H1 (cell line): ENCODE measurements around the gene ARHGEF19. TPM values are rescaled to one million over a fixed set of nuclear protein-coding genes. Genes with fewer than 3 reads are reported as not detected.

Source experiments
- CTCF ChIA-PET: fragments of 300-600 bp; sonication (Branson Sonifier 250); formaldehyde crosslinking; loops from one replicate; lab custom pipeline; 2021; ENCODE audit not compliant: partially characterized antibody; lab: Charles Lee
- POLR2A ChIA-PET: fragments of 300-600 bp; sonication (Branson Sonifier 250); formaldehyde crosslinking; loops from one replicate; lab custom pipeline; 2021; ENCODE audit warnings: inconsistent platforms; ENCODE audit not compliant: partially characterized antibody; lab: Charles Lee
- DNase-seq, 2 experiments: peaks; one replicate each; pipeline versions ENCODE4 v3.0.0 to v3.0.0-alpha.2; 2010 to 2022; ENCODE audit warnings: low spot score in 2 of 2, low read depth in 1 of 2, mixed read lengths in 1 of 2
- FAIRE-seq: peaks from 2 replicates; lab custom pipeline; 2011; peaks lifted over from hg19 to GRCh38; lab: Jason Lieb, UNC
- H2AFZ ChIP-seq: 2 replicates; pipeline ENCODE4 v1.8.1; 2012; ENCODE audit warnings: low read length, inconsistent platforms
- H2AK5ac ChIP-seq: 2 replicates; pipeline ENCODE4 v1.6.1; 2013; ENCODE audit warnings: low read depth, low read length
- H2BK120ac ChIP-seq: replicated peaks from 2 replicates; pipeline ENCODE3; 2013; ENCODE audit warnings: low read depth, low read length, inconsistent platforms
- H2BK12ac ChIP-seq: 2 replicates; pipeline ENCODE4 v1.6.1; 2013; ENCODE audit warnings: low read depth, low read length
- H2BK15ac ChIP-seq: 2 replicates; pipeline ENCODE4 v1.6.1; 2013; ENCODE audit warnings: low read length
- H2BK20ac ChIP-seq: 2 replicates; pipeline ENCODE4 v1.6.1; 2013; ENCODE audit warnings: low read length
- H2BK5ac ChIP-seq: 2 replicates; pipeline ENCODE4 v1.6.1; 2013; ENCODE audit warnings: low read depth, low read length
- H3K14ac ChIP-seq: 2 replicates; pipeline ENCODE4 v1.6.1; 2013; ENCODE audit warnings: inconsistent platforms; ENCODE audit not compliant: insufficient read length
- H3K18ac ChIP-seq: 2 replicates; pipeline ENCODE4 v1.6.1; 2013; ENCODE audit warnings: low read length; ENCODE audit errors: extremely low read depth
- H3K23ac ChIP-seq: 2 replicates; pipeline ENCODE4 v1.6.1; 2013; ENCODE audit warnings: inconsistent platforms; ENCODE audit not compliant: insufficient read length
- H3K23me2 ChIP-seq: 2 replicates; pipeline ENCODE4 v1.6.1; 2013; ENCODE audit warnings: low read depth, low read length
- H3K27ac ChIP-seq: 2 replicates; pipeline ENCODE4 v1.6.1; 2011; ENCODE audit warnings: low read depth, low read length, inconsistent platforms
- H3K27me3 ChIP-seq, 4 experiments: replicated peaks in 1 of 4; 1 replicate in 1 of 4; 2 replicates in 3 of 4; pipeline versions ENCODE4 v1.6.1 to v1.8.1; 2011 to 2013; ENCODE audit warnings: low read length in 3 of 4, mild to moderate bottlenecking in 3 of 4, inconsistent platforms in 2 of 4, mixed read lengths in 2 of 4, moderate library complexity in 1 of 4; ENCODE audit not compliant: control insufficient read depth in 3 of 4, insufficient read depth in 3 of 4; ENCODE audit errors: extremely low read depth in 1 of 4
- H3K36me3 ChIP-seq, 4 experiments: 2 replicates each; pipeline versions ENCODE4 v1.6.1 to v1.8.1; 2011 to 2013; ENCODE audit warnings: mild to moderate bottlenecking in 4 of 4, low read length in 3 of 4, moderate library complexity in 2 of 4, control low read depth in 1 of 4, inconsistent platforms in 1 of 4; ENCODE audit not compliant: insufficient read depth in 4 of 4, control insufficient read depth in 2 of 4
- H3K4ac ChIP-seq: replicated peaks from 2 replicates; pipeline ENCODE3; 2013; ENCODE audit warnings: low read length, low read depth, mixed read lengths, inconsistent platforms; ENCODE audit not compliant: insufficient read length
- H3K4me1 ChIP-seq, 4 experiments: replicated peaks in 1 of 4; 1 replicate in 1 of 4; 2 replicates in 3 of 4; pipeline versions ENCODE4 v1.6.1 to v1.8.1; 2011 to 2013; ENCODE audit warnings: low read length in 3 of 4, inconsistent platforms in 2 of 4, mixed read lengths in 1 of 4; ENCODE audit not compliant: insufficient read depth in 4 of 4, control insufficient read depth in 3 of 4
- H3K4me2 ChIP-seq, 2 experiments: 2 replicates each; pipeline versions ENCODE4 v1.6.1 to v1.8.1; 2011 to 2013; ENCODE audit warnings: low read depth in 2 of 2, low read length in 2 of 2, control low read depth in 1 of 2, inconsistent platforms in 1 of 2, mild to moderate bottlenecking in 1 of 2; ENCODE audit not compliant: insufficient read depth in 1 of 2
- H3K4me3 ChIP-seq, 4 experiments: fragments of 200-600, 300-600 bp in 1 of 4; sonication (generic), shearing (Covaris generic), sonication (Bioruptor Twin) in 1 of 4; 2 replicates each; pipeline versions ENCODE4 v1.5.1 to v1.8.1; 2011 to 2016; ENCODE audit warnings: low read length in 4 of 4, low read depth in 3 of 4, control low read depth in 2 of 4, inconsistent platforms in 2 of 4, mild to moderate bottlenecking in 2 of 4, mixed read lengths in 1 of 4, moderate library complexity in 1 of 4; ENCODE audit not compliant: insufficient read depth in 2 of 4; ENCODE audit errors: extremely low read depth in 1 of 4
- H3K56ac ChIP-seq: replicated peaks from 2 replicates; pipeline ENCODE3; 2013; ENCODE audit warnings: low read depth, mild to moderate bottlenecking, mixed read lengths, low read length, inconsistent platforms; ENCODE audit not compliant: insufficient read length
- H3K79me1 ChIP-seq: 2 replicates; pipeline ENCODE4 v1.6.1; 2013; ENCODE audit warnings: low read depth, low read length, control low read depth
- H3K79me2 ChIP-seq, 2 experiments: 2 replicates each; pipeline versions ENCODE4 v1.6.1 to v1.8.1; 2012 to 2013; ENCODE audit warnings: low read length in 2 of 2, mild to moderate bottlenecking in 2 of 2, inconsistent platforms in 1 of 2; ENCODE audit not compliant: insufficient read depth in 2 of 2, control insufficient read depth in 1 of 2
- H3K9ac ChIP-seq, 4 experiments: replicated peaks in 1 of 4; 1 replicate in 1 of 4; 2 replicates in 3 of 4; pipeline versions ENCODE4 v1.6.1 to v1.8.1; 2011 to 2013; ENCODE audit warnings: low read depth in 3 of 4, low read length in 3 of 4, control low read depth in 2 of 4, mild to moderate bottlenecking in 2 of 4, moderate library complexity in 2 of 4, inconsistent platforms in 1 of 4; ENCODE audit errors: extremely low read depth in 1 of 4
- H3K9me3 ChIP-seq, 2 experiments: 2 replicates each; pipeline versions ENCODE4 v1.6.1 to v1.8.1; 2012 to 2013; ENCODE audit warnings: mild to moderate bottlenecking in 2 of 2, moderate library complexity in 2 of 2, control low read depth in 1 of 2, inconsistent platforms in 1 of 2, low read depth in 1 of 2, low read length in 1 of 2, mixed read lengths in 1 of 2; ENCODE audit not compliant: insufficient read depth in 2 of 2
- H4K20me1 ChIP-seq, 2 experiments: replicated peaks in 1 of 2; 2 replicates each; pipeline versions ENCODE3 to v1.8.1; 2011 to 2013; ENCODE audit warnings: inconsistent platforms in 2 of 2, low read length in 2 of 2, mild to moderate bottlenecking in 1 of 2; ENCODE audit not compliant: insufficient read depth in 2 of 2, control insufficient read depth in 1 of 2
- H4K5ac ChIP-seq: 2 replicates; pipeline ENCODE4 v1.6.1; 2013; ENCODE audit warnings: low read length, low read depth, mixed read lengths, inconsistent platforms; ENCODE audit not compliant: insufficient read length
- H4K8ac ChIP-seq: 2 replicates; pipeline ENCODE4 v1.8.0; 2013; ENCODE audit warnings: mild to moderate bottlenecking, moderate library complexity, low read length, inconsistent platforms; ENCODE audit not compliant: insufficient read depth; ENCODE audit errors: extremely low read depth
- H4K91ac ChIP-seq: replicated peaks from 2 replicates; pipeline ENCODE3; 2013; ENCODE audit warnings: low read length, mixed read lengths, inconsistent platforms; ENCODE audit not compliant: insufficient read length
- CHD2 ChIP-seq: IDR thresholded peaks from 2 replicates; pipeline ENCODE4 v1.6.1; 2012; ENCODE audit warnings: low read length, improper control_type of control experiment
- CREB1 ChIP-seq: IDR thresholded peaks from 2 replicates; pipeline ENCODE4 v1.6.1; 2012; ENCODE audit warnings: inconsistent platforms
- RAD21 ChIP-seq, 2 experiments: IDR thresholded peaks in 1 of 2; conservative IDR thresholded peaks in 1 of 2; 2 replicates each; pipeline ENCODE4 v1.6.1; 2011; ENCODE audit warnings: low read depth in 2 of 2, low read length in 2 of 2, improper control_type of control experiment in 1 of 2, inconsistent platforms in 1 of 2, mild to moderate bottlenecking in 1 of 2, moderate library complexity in 1 of 2
- RXRA ChIP-seq: IDR thresholded peaks from 2 replicates; pipeline ENCODE4 v1.6.1; 2011; ENCODE audit warnings: low read depth, mild to moderate bottlenecking, low read length, moderate library complexity; ENCODE audit not compliant: insufficient read depth
- WGBS, 2 experiments: shearing (Covaris generic) in 1 of 2; methylation state at CpG; one replicate each; pipeline versions ENCODE4 v1.1.6 to v1.1.7; 2013 to 2015; ENCODE audit warnings: low lambda C conversion rate in 2 of 2, mixed read lengths in 2 of 2, inconsistent platforms in 1 of 2, low coverage in 1 of 2, missing lambda C conversion rate in 1 of 2; ENCODE audit not compliant: insufficient replicate concordance in 2 of 2, insufficient coverage in 1 of 2, insufficient read length in 1 of 2; ENCODE audit errors: extremely low coverage in 1 of 2, missing lambda C conversion rate in 1 of 2; 5-methylcytosine and 5-hydroxymethylcytosine counted together
- polyA plus RNA-seq, 7 experiments: library from polyadenylated mRNA; depleted of rRNA in 3 of 7; stranded (reverse) in 5 of 7; unstranded in 2 of 7; fragments of >200 nt in 5 of 7; fragments of 200-250 nt in 2 of 7; gene quantifications; 1 replicate in 5 of 7; 2 replicates in 1 of 7; 4 replicates in 1 of 7; pipeline versions ENCODE4 v1.2.1 to v1.2.3, GENCODE V29; 2011 to 2013; ENCODE audit warnings: missing spikeins in 2 of 7, mixed read lengths in 2 of 7
- total RNA-seq: library from RNA; stranded (reverse); fragmentation: NEBNext Ultra II Directional; extraction: Animal tissue kit (Norgen Biotek cat#: 25700); gene quantifications from 2 replicates; pipeline ENCODE4 v1.2.1, GENCODE V29; 2021
- TF ChIP-seq, protein P1 (sequence below): IDR thresholded peaks from 2 replicates; pipeline ENCODE4 v1.6.1; 2011; ENCODE audit warnings: low read depth, mild to moderate bottlenecking, low read length; ENCODE audit not compliant: insufficient read depth

Gene ARHGEF19
- total and polyA plus RNA-seq, 2 of the 8 experiments (the other 6 are each of a cell fraction or from before 2014, with no cell fraction given): 47.5 to 56.4 TPM

DNA sequence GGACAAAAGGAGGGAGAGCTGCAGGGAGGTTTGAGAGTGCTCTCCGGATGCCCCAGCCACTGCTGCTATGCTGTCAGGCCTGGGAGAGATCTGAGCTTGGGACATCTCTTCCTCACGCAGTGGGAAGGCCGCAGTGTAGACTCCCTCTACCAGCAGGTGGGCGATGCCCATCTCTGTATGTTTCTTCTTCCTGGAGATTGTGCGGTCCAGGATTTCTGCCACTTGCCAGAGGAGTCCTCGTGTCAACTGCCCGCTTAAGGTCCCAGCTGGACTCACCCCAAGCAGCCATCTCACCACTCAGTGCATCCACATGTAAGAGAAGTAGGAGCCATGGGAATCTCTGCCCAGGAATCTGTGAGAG is 13.7 kb upstream of the ARHGEF19 start:
- Histone ChIP-seq H3K23me2 (peaks cover 14% of the 10 kb centered on the region), H3K56ac (no peak overlapping the region), H3K4me1 (peaks cover 0 to 16% (median 9%) of the 10 kb centered on the region in 4 experiments; a peak in 5 of 7 replicates), H4K91ac (no peak overlapping the region), H2BK20ac (no peak overlapping the region), H3K4me3 (peak overlapping the region; percentile 24 to 62 (median 54); a peak in 5 of 8 replicates), H3K9me3 (no peaks in the 10 kb centered on the region), H4K5ac (no peak overlapping the region), H2AK5ac (no peak overlapping the region), H3K4ac (no peak overlapping the region), H3K27ac (no peak overlapping the region), H4K20me1 (peaks cover 8 to 11% of the 10 kb centered on the region in 2 experiments), H3K9ac (no peak overlapping the region), H3K4me2 (peak overlapping the region; percentile 73 to 99), H2BK120ac (no peak overlapping the region), H2AFZ (0 out of 2 replicates have a peak overlapping the region, but pooled peaks have one; percentile 9), H3K79me1 (no peaks in the 10 kb centered on the region; the same call in 1 of the 2 replicates), H3K18ac (no peak overlapping the region), H3K27me3 (peaks cover 18 to 56% (median 46%) of the 10 kb centered on the region in 4 experiments), H3K14ac (no peak overlapping the region), H2BK12ac (no peak overlapping the region), H3K36me3 (no peaks in the 10 kb centered on the region), H2BK5ac (0 out of 2 replicates have a peak overlapping the region, but pooled peaks have one; percentile 71), H4K8ac (no peak overlapping the region), H3K79me2 (no peaks in the 10 kb centered on the region), H3K23ac (no peak overlapping the region), H2BK15ac (peak overlapping the region; percentile 88; the same call in 1 of the 2 replicates)
- ChIA-PET POLR2A (interaction anchor here (0.8 to 5.3 kb wide), 4 partner anchors 9 to 21 kb away, joined by 3 to 32 read pairs (median 9); partner anchors contain the start of gene ARHGEF19), CTCF (interaction anchor here (0.6 to 13.8 kb wide), 5 partner anchors 10 to 147 kb away, joined by 3 to 106 read pairs (median 3); partner anchors contain the start of gene ARHGEF19)
- 75% methylated on average over 7 of the region's 7 CpGs; no CpG with 5 or more reads in 1 of the 2 experiments for WGBS, 2 experiments
- no peak for DNase-seq
- TF ChIP-seq CHD2 (no peak), CREB1 (no peak), RAD21 (IDR thresholded peaks at IDR 0.05 in 1 of 2, conservative IDR thresholded peaks at IDR 0.05 in 1 of 2; ENCODE audit: low read depth in 2 of 2, low read length in 2 of 2) (no peak), RXRA (no peak)
- TF ChIP-seq, protein P1, sequence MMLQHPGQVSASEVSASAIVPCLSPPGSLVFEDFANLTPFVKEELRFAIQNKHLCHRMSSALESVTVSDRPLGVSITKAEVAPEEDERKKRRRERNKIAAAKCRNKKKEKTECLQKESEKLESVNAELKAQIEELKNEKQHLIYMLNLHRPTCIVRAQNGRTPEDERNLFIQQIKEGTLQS: no peak
- FAIRE-seq: no peak
